Activated CD4-positive, CD25-positive, alpha-beta regulatory T cell treated with anti-CD3 and anti-CD28 coated beads, Interleukin-2, amount 50 U/mL, for 16 hours (primary cell): ENCODE results near the gene ARAP1.

Source experiments
- DNase-seq: peaks from one replicate; pipeline ENCODE4 v3.0.0-alpha.2; 2020; ENCODE audit warnings: low read depth, low spot score

The ARAP1 gene

DNA sequence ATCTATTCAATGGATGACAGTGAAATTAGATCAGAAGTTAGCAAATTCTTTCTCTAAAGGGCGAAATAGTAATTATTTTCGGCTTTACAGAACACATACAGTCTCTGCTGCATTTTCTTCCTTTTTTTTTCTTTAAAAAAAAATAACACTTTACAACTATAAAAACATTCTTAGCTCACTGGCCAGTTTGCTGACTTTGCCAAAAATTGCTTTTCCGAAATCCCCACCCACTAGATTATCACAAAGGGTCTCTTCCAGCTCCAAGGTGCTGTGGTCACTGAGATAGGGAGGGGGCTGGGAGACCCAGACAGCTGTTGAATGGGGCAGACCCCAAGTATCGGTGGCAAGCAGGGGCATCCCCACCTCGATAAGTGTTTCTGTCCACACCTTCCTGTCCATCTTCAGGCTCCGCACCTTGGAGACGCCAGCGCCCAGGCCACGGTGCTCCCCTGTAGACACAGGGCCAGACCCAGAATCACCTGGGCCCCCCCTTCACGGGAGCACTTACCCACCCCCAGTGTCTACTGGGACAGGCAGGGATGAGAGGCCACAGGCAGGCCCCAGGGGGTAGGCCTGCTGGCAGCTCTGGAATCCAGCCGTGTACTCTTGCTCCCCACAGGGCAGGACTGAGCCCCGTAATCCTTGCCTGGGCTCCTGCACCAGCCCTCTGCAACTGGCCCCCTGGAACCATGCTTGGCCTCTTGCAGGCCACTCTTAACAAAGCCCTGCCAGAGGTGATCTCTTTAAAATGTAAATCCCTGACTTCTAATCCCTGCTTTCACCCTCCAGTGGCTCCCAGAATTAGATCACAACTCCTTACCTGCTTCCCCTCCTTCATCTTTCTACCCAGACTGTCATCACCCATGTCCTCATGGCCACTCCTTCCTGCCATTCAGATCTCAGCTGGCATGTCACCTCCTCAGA lies 46.5 kb downstream of the ARAP1 start:
- no peak for DNase-seq

DNA sequence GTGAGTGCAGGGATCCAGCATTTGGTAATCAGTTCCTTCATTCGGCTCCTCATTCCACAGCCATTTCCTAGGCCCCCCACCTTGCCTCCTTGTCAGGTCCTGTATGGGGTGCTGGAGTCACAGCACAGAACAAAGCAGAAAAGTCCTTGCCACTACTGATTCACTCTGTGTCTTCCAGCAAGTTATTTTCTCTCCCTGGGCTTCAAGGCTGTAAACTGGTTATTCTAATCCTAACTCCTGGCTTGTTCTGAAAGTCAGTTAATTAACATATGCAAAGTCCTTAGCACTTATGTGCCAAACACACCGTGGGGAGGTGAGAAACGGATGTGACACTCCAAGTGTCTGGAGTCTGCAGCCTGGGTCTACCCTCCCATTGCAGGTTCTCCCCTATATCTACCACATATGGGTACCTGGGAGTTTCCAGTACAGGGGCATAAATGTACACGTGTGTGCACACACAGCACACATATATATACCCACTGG lies 47.4 kb downstream of the ARAP1 start:
- no peak for DNase-seq

DNA sequence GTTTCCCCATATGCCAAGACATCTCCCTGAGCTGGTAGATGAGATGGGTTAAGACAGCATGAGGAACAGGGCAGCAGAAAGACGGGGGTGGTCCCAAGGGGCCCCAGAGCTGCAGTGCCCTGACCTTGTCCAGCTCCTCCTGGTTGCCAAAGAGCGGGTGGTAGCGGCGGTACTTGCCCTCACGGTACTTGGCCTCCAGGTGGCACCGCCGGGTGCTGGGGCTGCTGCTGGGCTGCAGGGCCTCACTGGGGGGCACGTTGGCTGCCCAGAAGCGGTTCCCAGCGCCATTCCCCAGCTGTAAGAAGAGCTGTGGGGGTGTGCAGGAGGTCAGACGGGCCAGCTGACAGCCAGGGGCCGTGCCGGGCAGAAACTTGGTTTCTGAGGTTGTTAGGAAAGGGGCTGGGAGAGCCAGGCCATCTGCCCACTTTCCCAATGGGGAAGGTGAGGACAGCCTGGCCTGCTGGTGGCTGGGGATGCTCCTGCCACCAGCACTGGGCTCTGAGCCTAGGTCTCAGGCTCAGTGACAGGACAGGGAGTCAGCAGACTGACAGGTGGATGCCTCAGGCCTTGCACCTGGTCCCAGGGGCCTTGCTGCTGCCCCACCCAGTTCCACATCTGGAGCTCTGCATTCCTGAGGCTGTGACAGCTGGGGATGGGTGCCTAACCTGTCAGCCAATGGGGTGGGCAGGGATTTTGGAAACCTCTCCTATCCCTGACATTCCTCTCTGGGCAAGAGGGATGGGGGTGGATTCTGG lies 48.0 kb downstream of the ARAP1 start:
- DNase-seq, result no peak

DNA sequence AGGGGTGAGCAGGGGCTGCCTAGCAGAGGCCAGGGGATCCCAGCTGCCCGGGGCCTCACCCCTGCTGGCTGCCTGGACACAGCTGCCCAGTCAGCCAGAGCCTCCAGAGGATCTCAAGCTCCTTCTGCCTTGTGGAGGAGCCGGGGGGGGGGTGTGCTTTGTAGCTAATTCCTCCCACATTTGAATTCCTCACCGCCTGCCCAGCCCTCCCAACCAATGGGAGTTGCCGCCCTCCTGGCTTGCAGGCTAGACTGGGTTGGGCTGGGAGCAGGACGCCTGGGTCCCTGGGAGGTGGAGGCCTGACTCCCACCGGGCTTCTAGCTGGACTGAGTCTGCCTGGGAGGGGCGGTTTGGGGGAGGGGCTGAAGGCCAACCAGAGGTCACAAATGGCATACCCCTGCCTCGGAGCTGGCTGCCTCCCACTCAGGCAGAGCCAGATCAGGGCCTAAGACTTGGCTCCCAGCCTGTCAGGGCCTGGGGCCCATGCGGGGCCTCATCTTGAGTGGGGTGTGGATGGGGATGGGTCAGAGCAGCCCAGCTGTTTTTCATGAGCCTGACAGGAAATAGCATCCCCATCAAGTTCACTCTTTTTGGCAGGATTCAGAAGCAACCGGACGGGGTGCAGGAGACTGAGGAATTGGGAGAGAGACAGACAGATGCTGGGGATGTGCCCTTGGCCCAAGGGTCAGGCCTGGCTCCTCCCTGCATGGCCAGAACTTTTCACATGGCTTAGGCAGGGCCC lies 48.8 kb downstream of the ARAP1 start:
- DNase-seq, result no peak

DNA sequence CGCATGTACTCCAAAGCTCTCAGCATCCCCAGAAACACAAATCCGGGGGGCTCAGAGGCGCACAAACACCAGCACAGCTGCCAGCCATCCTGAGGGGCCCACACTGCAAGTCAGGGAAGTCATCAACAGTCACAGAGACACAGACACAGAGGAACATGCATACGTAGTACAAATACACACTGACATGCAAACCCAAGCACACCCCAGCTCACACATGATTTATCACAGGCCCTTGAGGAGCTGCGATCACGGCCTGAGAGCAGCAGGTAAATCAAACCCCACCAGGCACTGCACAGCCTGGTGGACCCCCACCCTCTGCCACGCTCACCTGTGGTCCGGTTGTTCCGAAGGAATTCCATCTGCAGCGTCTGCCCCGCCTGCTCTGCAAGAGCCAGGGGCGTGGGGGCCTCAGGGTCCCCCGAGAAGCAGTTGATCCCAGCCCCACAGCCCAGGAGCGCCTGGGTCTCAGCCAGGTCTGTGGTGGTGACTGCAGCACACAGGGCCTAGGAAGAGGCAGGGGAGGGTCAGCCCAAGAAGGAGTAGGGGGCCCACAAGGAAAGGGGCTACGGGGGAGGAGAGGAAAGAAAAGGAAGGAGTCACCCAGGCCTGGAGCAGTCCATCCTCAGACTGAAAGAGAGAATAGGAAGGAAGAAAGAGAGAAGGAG lies 49.5 kb downstream of the ARAP1 start:
- no peak for DNase-seq

DNA sequence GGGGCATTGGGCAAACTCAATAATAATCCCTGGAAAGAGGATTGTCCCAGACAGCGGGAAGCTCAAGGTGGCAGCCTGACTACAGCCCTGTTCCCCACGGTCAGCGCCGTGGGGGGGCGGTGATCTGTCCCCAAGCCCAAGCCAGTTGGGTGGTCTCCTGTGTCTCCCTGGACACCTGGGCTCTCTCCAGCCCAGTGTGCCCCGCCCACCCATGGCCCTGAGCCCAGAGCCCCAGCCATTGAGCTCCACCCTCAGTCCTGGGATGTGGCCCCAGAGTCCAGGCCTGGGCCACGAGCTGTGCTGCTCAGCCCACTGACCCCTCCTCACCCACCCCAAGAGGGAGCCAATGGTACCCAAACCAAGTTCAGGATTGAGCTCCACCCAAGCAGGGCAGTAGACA lies 50.1 kb downstream of the ARAP1 start:
- no peak for DNase-seq

DNA sequence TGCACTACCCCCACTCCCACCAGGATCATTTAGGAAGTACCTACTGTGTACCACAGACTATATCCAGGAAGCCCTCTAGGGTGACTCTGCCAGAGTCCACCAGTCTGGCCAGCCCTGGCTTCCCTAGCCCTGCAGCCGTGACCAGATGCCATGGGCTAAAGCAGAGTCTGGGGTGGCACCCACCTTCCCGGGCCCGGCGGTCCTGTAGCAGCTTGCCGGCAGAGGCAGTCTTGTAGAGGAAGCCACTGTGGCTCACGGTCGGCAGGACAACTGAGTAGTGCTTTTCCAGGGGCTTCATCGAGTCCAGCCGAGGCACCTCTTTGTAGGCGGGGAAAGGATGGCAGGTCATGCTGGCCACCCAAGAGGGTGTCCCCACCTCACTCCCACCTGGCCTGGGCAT lies 50.7 kb downstream of the ARAP1 start:
- DNase-seq, result no peak

DNA sequence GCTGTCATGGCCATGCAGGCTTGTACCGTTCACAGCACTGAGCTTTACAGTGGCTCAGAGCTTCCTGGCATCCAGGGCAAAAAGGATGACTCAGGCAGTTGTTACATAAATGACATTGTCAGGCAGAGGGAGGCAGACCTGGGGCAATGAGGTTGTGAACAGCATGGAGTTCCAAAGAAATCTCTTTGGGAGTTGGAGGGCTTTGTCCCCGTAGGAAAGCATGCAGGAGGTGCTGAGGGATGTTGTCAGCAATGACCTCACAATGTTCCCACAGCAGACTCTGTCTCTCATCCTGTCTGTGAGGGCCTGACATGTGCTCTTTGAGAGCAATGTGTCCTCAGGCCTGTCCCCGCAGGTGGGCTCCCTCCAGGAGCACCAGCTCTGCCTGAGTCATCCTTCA lies 52.1 kb downstream of the ARAP1 start:
- DNase-seq, result no peak

DNA sequence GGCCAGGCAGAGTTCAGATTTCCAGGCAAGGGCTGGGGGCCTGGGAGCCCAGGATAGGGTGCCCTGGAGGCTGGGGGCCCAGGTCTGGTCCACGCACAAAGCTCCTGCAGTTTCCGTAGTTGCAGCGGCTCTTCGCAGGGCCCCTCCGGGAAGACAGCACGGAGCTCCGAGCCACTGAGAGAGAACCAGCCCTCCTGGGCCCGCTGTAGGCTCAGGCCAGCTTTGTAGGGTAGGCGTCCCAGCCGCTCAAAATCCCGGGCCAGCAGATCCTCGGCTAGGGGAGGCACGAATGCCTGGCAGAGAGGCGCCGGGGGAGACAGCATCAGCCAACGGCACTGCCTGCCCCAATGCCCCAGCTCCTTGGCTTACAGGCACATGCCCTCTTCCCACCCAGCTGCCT lies 54.4 kb downstream of the ARAP1 start:
- no peak for DNase-seq

DNA sequence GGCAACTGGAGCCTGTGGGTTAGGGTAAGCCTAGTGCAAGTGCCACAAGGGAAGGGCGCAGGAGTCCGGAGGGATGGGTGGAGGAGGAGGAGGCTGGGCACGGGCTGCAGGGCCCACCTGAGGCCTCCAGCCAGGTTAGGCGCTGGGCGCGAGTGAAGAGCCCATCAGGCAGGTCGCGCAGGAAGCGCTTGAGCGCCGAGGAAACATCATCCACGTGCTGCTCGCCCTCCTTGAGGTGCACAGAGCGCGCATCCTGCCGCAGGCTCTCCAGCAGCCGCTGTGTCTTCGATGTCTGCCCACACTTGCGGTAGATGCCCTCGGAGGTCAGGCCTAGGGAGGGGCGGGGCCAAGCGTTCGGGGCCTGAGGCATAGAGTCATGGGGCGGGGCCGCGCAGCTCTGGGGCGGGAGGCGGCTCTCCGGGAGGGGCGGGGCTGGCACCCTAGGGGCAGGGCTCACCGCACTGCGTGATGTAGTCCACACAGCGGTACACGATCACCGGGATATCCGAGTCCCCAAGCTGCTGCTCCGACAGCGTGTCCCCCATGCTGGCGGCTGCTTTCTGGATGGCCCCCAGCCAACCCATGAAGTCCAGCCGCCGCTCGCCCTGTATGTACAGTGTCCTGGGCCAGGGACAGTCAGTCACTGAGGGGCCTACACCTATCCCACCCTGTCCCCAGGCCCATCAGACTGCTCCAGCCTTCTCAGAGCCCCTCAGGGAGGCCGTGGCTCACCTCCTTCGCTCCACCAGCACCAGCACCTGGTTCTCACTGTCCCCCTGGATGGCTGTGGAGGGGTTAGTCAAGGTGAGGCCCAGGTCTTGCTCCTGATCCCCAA lies 55.1 kb downstream of the ARAP1 start:
- DNase-seq, result no peak

DNA sequence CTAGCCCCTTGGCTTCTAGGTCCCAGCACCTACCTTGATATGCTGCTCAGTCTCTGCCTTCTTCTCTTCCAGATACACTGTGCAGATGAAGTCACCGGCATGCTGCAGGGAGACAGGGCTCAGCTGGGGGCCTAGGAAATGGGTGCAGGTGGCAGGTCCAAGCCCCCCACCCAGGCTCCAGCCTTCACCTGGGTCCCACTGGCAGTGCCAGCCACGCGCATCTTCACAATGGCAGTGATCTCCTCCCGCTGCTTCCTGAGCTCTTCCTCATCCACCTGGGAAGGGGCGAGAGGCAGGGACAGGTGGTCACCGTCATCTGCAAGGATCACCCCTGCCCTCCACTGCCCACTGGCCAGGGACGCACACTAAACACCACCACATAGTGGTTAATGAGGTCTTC lies 56.9 kb downstream of the ARAP1 start:
- DNase-seq, result no peak

DNA sequence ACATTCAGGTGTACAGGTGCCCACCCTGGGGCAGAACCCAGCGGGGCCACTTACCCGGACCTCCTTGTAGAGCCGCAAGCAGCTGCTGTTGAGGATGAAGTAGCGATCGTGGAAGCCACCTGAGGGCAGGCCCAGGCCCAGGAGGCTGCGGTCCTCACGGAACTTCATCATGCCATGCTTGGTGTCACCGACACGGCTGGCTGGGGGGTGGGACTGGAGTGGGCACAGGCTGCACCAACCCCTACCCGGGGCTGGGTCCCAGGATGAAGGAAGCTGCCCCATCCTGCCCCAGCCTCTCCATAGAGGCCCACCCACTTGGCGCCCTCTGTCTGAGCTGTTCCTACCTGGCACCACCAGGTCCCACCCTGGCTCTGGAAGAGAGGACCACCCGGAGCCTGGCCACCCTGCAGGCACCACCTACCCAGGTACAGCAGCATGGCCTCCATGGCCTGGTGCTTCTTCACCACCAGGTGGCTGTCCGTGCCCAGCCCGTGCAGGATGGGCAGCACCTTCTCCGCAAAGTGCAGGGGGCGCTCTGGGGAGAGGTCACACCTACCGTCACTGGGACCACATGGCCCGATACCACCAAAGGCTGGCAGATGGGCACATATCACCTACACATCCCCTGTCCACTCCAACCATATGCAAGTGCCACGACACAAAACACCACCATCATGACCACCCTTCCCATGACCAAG lies 58.8 kb downstream of the ARAP1 start:
- DNase-seq, result no peak

DNA sequence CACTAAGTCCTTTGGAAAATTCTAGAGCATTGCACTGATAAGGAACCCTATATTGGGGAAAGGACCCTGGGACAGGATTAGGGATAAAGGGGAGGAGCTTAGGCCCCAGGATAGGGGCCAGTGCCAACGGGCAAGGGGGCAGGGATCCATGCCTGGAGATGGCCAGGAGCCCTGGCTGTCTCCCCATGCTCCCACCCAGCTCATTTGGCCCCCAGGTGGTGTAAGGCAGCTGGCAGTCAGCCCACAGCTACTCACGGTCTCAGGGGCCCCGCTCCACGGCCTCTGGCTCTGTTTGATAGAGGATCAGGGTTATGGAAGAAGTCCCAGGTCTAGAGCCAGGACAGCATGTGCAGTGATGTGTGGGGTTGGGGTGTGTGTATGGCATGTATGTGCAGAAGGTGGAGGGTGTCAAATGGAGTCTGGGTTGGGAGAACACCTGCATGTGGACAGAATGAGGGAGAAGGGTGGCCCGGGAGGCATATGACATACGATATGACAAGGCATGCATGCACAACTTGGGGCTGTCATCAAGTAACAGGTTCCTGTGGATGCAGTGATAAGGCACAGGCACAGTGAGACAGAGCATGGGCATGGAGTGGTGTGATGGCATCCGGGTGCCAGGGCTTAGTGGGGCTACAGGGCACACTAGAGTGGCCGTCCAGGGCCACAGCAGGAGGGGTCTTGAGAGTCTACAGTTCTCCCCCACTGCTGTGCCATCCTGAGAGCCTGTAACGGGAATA lies 59.5 kb downstream of the ARAP1 start:
- no peak for DNase-seq

DNA sequence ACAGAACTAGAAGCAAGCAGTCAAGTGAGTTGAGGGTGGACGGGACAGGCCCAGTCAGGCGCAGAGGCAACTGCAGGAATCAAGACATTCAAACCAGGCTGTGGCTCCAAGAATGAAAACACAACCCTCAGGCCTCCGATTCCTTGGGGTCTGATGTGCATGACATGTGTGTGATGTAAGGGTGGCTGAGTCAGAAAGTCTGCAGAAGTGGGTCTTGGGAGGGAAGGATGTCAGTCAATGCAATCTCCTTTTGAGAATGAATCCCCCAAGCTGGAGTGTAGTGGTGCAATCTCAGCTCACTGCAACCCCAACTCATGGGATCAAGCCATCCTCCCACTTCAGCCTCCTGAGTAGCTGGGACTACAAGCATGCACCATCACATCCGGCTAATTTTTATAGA lies 62.0 kb downstream of the ARAP1 start:
- no peak for DNase-seq

DNA sequence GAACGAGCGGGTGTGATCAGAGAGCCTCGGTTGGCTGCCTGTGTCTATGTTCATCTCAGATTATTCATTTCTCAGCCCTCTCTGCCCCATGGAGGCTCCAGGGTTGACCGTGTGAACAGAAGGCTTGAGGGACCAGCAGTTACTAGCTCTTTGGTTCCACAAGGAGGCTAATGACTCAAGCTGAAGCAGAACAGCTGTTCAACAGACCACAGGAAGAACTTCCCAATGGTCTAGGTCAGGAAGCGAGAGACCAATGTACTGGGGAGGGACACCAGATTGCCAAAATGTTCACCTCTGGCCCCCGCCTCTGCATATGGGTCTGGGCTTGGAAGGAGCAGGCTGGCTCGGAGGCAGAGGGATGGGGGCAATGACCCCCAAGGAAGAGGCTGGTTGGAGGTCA lies 63.3 kb downstream of the ARAP1 start:
- DNase-seq, result no peak

DNA sequence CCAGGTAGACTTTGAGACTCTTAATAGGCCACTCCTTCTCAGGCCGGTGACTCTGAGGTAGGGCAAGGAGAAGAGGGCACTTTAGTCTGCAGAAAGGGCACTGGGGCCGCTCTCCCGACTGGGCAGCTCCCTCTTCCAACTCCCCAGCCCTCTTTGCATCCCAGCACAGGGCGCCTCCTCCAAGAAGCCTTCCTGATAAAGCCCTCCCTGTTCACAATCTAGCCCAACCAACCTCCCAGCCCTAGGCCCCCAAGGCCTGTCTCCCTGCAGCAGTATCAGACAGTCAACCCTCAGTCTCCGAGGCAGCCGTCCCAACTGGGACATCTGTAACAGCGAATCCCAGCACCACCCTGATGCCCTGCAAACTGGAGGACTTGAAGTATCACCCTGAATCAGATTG lies 63.7 kb downstream of the ARAP1 start:
- DNase-seq, result no peak

DNA sequence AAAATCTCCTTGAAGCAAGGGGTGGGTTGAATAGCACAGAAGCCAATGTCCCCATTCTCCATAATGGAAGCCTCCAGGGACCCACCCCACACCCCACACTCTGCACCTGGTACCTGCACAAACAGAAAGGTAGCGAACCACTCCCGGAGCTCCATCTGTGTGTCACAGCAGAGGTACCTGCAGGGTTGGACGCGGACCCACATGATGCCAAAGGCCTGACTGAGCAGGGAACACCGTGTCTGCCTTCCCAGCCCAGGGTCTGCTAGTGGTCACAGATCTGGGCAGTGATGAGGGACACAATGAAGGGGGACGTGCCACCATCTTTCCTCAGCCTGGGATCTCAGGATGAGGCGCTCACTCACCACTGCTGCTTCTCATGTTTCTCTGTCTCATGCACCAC lies 64.9 kb downstream of the ARAP1 start:
- no peak for DNase-seq

DNA sequence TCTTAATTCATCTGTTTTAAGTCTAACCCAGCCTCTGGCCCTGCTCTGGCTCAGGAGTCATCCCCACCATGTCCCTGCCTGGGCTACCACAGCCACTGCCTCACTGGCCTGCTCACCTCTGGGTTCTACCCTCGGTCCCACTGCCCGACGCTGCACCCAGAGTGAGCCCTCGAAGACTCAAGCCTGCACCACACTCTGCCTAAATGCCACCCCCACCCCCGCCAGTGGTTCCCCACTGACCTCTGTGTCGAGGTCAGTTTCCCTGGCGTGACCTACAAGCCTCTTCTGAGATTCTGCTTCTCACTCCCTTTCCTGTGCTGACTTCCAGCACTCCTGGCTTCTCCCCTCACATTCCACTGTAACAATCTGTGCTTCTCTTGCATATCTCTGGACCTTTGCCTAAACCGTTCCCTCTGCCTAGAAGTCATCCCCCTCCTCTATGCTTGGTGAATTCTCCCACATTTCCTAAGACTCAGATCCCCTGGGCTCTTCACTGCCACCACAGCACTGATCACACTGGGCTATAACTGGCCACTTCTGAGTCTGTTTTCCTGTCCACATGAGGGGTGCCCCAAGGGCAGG lies 65.5 kb downstream of the ARAP1 start:
- no peak for DNase-seq
